PC-3 (cell line): Measurements from ENCODE around the gene PIK3R5.

ENCODE experiments used
- EZH2phosphoT487 ChIP-seq: fragments of 300-600 bp; sonication (generic); IDR thresholded peaks from 2 replicates; pipeline ENCODE4 v1.6.1; 2018; ENCODE audit warnings: mild to moderate bottlenecking, antibody characterized with exemption, low read length, borderline replicate concordance
- TF ChIP-seq, protein P1 (sequence below): fragments of 300-600 bp; sonication (generic); conservative IDR thresholded peaks from 2 replicates; pipeline ENCODE4 v1.5.1; 2017; ENCODE audit warnings: antibody characterized with exemption, low read depth, mild to moderate bottlenecking, low read length

DNA sequence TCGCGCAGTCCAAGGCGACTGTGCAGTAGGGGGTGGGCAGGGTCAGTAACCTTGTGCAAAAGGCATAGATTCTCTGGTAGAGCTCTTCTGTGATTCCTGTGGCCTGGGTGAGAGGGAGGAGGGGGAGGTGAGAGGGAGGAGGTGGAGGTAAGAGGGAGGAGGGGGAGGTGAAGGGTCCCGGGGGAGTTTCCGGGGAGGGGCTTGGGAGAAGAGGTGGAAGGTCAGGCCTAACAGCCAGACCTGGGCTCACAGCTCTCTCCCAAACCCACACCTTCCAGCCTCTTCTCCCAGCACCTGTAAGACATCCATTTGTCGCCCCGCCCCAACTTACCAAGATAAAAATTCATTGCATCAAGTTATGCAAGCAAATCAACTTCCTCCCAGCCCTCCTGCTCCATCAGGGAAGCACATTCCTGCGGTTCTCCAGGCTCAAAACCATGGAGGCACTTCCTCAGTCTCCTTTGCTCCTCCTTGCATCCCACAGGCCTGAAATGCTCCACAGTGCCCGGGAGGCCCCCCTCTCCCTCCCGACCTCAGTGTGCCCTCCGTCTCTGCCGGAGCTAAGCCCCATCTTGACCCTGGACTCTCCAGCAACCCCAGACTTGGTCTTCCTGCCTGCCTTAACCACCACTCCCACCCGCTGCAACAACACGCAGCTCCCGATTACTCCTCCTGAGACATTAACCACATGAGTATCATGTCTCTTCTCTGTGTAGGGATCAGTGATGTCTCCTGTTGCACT lies 128.5 kb downstream of the PIK3R5 start:
- TF ChIP-seq, protein P1, sequence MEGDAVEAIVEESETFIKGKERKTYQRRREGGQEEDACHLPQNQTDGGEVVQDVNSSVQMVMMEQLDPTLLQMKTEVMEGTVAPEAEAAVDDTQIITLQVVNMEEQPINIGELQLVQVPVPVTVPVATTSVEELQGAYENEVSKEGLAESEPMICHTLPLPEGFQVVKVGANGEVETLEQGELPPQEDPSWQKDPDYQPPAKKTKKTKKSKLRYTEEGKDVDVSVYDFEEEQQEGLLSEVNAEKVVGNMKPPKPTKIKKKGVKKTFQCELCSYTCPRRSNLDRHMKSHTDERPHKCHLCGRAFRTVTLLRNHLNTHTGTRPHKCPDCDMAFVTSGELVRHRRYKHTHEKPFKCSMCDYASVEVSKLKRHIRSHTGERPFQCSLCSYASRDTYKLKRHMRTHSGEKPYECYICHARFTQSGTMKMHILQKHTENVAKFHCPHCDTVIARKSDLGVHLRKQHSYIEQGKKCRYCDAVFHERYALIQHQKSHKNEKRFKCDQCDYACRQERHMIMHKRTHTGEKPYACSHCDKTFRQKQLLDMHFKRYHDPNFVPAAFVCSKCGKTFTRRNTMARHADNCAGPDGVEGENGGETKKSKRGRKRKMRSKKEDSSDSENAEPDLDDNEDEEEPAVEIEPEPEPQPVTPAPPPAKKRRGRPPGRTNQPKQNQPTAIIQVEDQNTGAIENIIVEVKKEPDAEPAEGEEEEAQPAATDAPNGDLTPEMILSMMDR = no peak
- TF ChIP-seq EZH2phosphoT487 = no peak
